Omental fat pad (tissue), 4 donors: ENCODE results near the gene IL22RA2. TPM values are rescaled to one million over a fixed set of nuclear protein-coding genes. Genes with fewer than 3 reads are reported as not detected.
"Not testable (repeated sequence)": the region's sequence is repeated elsewhere in the genome, so short reads cannot be mapped to it uniquely, and the experiment has no call there.

Source experiments
- ATAC-seq: fragments of 150-250 bp; one replicate; pipeline ENCODE4 v1.9.1; 2016; ENCODE audit warnings: mild to moderate bottlenecking, moderate library complexity; ENCODE audit not compliant: low FRiP score
- DNase-seq: peaks from one replicate; pipeline ENCODE4 v3.0.0-alpha.2; 2019; ENCODE audit warnings: low spot score
- total RNA-seq, 4 donors: library from RNA; depleted of rRNA; stranded (reverse); fragments of >200 nt; gene quantifications; one replicate each; pipeline ENCODE4 v1.1.0, GENCODE V29; 2016
- TF ChIP-seq, protein P1 (sequence below), 3 donors: fragments of 450-650 bp; IDR thresholded peaks; one replicate each; pipeline ENCODE4 v1.5.1; 2016 to 2017; ENCODE audit warnings: antibody characterized with exemption in 3 of 3, mild to moderate bottlenecking in 3 of 3, moderate library complexity in 2 of 3

The IL22RA2 gene
- total RNA-seq, 4 donors from 2014 or later: not detected

- TF ChIP-seq, protein P1, sequence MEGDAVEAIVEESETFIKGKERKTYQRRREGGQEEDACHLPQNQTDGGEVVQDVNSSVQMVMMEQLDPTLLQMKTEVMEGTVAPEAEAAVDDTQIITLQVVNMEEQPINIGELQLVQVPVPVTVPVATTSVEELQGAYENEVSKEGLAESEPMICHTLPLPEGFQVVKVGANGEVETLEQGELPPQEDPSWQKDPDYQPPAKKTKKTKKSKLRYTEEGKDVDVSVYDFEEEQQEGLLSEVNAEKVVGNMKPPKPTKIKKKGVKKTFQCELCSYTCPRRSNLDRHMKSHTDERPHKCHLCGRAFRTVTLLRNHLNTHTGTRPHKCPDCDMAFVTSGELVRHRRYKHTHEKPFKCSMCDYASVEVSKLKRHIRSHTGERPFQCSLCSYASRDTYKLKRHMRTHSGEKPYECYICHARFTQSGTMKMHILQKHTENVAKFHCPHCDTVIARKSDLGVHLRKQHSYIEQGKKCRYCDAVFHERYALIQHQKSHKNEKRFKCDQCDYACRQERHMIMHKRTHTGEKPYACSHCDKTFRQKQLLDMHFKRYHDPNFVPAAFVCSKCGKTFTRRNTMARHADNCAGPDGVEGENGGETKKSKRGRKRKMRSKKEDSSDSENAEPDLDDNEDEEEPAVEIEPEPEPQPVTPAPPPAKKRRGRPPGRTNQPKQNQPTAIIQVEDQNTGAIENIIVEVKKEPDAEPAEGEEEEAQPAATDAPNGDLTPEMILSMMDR (IDR thresholded peaks at IDR 0.05): no peak
- ATAC-seq: no peak
- DNase-seq: no peak
These were observed 56.6 kb downstream of the IL22RA2 start for GRCh38 chr6:137116807-137117206.

GRCh38 chr6:137115658-137116057, 57.8 kb downstream of the IL22RA2 start:
- TF ChIP-seq, protein P1 (IDR thresholded peaks at IDR 0.05): no peak

DNA sequence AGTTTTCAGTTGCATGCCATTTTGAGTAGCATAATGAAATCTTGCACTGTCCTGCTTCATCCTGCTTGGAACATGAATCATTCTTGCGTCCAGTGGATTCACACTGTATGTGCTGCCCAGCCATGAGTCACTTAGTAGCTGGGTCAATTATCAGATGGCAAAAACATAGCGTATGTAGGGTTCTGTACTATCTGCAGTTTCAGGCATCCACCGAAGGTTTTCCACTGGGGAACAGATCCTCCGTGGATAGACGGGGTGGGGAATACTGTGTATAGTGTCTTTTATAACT, 61.4 kb downstream of the IL22RA2 start:
- DNase-seq (no peak), ATAC-seq (no peak)
- TF ChIP-seq, protein P1 (IDR thresholded peaks at IDR 0.05): no peak

More at GRCh38 chr6:137115658-137116057, 57.8 kb downstream of the IL22RA2 start:
- ATAC-seq (no peak), DNase-seq (no peak)

- DNase-seq (no peak), ATAC-seq (no peak)
- TF ChIP-seq, protein P1 (IDR thresholded peaks at IDR 0.05): no peak
These were observed 62.0 kb downstream of the IL22RA2 start for GRCh38 chr6:137111296-137112066.

DNA sequence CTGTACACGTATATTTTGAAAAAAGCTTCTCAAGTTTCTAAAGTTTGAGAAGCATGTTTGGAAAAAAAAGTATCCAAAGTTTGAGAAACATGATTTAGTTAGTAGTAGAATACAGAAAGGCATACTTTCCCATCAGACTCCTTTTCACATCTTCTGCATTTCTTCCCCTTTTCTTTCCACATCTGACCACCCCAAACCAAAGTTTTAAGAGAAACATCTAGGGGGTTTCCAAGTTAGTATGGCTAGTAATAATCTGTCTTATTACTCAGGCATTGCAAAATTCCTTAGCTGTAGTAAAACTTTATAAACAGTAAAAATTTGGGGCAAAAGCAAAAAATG, 65.7 kb downstream of the IL22RA2 start:
- DNase-seq (no peak), ATAC-seq (no peak)
- TF ChIP-seq, protein P1 (IDR thresholded peaks at IDR 0.05): no peak

GRCh38 chr6:137107047-137107766, 66.2 kb downstream of the IL22RA2 start:
- DNase-seq, ATAC-seq: not testable (repeated sequence)

DNA sequence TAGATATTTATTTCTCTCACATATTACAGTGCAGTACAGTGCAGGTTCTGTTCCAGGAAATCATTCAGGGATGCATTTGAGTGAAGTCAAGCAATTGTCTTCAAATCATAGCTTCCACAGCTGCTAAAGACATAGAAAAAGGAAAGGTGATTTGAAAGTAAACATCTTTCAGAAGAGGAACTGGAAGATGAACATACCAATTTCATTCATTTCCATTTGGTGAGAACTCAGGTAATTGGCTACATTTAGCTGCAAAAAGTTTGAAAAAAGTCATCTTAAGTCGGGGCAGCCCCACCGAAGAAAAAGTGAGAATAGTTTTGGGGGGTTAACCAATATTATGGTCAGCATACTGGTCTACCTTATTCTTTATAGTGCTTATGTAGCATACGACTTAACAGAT, 67.3 kb downstream of the IL22RA2 start:
- no peak for ATAC-seq

More for the DNA sequence above, 67.3 kb downstream of the IL22RA2 start:
- DNase-seq: no peak
- TF ChIP-seq, protein P1 (IDR thresholded peaks at IDR 0.05): no peak
